Kidney glomerular epithelial cell (primary cell): ENCODE data around the gene FAT1.

Source experiments
- DNase-seq: peaks from one replicate; lab custom pipeline; 2025; lab: John Stamatoyannopoulos, UW

Gene FAT1

DNA sequence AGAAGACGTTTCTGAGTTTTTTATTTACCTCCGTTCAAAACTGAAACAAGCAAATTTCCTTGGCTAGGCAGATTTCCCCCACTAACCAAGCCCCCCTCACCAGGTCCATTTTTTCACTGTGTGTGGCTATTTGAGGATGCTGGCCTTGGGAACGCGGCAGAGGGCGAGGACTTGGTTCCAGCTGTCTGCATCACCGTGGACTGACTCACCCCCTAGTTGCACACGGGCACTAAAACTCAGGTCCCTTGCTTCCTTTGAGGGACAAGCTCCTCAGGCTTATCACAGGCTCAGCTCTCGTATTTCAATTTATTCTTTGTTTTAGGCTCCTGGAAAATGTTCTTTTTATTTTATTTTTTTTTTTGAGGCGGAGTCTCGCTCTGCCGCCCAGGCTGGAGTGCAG, 159.9 kb downstream of the FAT1 start:
- DNase-seq = no peak

DNA sequence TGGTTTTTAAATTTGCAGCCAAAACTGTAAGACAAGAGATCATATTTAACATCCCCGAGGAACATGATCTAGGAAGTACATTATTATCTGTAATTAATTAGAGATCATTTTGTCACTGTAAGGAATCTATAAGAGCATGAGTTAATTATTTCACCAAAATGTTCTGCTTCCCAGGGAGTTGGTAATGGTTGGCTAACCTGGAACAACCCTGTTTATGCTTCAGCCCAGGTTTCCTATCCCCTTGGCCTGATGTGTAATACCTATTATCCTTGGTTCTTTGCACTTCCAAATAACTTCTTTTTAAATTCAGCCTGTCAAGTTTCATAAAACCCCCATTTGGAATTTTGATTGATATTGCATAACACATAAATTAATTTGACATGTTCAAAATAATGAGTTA, 161.9 kb downstream of the FAT1 start:
- no peak for DNase-seq

DNA sequence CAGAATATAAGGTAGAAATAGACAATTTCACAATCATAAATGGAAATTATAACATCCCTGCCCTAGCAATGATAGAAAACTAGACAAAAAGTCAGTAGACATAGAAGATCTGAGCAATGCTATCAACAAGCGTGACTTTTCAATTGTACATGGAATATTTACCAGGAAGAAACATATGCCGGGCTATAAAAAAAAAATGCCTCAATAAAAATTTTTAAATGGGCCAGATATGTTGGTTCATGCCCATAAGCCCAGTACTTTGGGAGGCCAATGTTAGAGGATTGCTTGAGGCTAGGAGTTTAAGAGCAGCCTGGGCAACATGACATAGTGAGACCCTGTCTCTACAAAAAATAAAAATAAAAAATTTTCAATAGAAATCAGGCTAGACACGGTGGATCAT, 163.0 kb downstream of the FAT1 start:
- DNase-seq = no peak

DNA sequence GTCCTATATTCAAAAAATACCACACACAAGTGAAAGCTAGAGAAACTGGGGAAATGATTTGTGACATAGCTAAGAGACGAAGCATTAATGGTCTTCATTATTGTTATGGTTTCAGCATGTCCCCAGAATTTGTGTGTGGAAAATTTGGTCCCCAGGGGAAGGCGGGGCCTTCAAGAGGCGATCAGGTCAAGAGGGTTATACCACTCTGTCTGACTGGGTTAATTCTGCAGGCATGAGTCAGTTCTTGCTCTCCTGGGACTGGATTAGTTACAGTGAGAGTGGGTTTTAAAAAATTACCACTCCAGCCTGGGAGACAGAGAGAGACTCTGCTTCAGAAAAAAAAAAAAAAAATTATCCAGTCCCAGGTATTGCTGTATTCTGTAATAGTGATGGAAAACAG, 166.2 kb downstream of the FAT1 start:
- DNase-seq = peak; percentile 9

GRCh38 chr4:186557061-186557460, 166.6 kb downstream of the FAT1 start:
- DNase-seq = no peak

- no peak for DNase-seq
Measured at GRCh38 chr4:186554914-186555827, 168.5 kb downstream of the FAT1 start, which contains the start of gene MTNR1A. TSS of gene MTNR1A (minus strand) at chr4:186555567. CDS start at chr4:186555365, 202 bp downstream.

- peak; percentile 37 for DNase-seq
Measured at GRCh38 chr4:186554539-186554913, 169.1 kb downstream of the FAT1 start.

GRCh38 chr4:186553717-186554116, 169.9 kb downstream of the FAT1 start:
- no peak for DNase-seq

- no peak for DNase-seq
Measured at GRCh38 chr4:186551849-186552248, 171.8 kb downstream of the FAT1 start.

DNA sequence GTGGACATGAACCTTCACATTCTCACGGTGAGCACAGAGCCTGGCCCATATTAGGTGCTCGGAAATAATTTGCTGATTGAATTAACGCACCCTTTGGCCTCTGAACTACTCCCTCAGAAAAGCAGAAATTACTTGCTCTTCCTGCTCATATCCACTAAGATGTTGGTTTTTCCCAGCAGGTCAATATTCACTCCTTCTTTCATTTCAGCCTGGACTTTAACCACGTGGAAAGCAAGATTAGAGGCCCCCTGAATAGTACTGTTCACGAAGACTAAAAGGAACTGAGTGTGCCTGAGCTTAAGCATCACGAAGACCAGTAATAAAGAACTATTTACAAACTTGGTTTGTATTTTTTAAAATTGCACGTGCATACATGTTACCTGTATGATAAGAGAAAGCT, 178.2 kb downstream of the FAT1 start:
- DNase-seq = no peak

GRCh38 chr4:186543206-186543605, 180.4 kb downstream of the FAT1 start:
- no peak for DNase-seq

GRCh38 chr4:186541801-186542200, 181.9 kb downstream of the FAT1 start:
- DNase-seq = no peak

DNA sequence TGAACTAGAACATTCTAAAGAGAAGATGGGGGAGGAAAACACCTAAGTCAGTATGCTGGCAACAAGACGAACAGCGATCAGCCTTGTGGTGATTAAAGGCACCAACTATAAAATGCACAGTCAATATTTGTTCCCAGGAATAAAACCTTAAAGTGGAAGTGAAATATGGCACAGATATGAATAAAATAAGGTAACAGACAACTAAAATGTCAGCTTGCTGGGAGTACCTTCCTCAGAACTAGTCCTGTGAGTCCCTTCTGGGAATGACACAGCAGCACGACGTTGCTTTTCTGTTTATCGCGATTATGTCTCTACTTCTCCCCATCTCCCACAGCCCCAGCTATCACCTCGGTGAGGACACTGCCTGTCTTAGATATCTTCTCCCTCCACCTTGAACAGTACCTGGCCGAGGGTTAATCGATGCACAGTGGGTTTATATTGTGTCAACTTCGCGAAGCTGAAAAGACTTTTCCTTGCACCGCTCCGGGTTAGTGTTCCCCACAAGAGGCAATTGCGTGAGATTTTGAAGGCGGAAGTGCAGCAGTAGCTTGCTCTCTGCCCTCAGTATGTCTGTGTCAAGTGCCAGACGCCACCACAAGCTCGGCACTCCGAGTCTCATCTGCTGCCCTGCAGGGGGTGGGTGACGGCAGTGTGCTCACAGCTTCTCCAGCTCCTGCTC, 185.7 kb downstream of the FAT1 start:
- no peak for DNase-seq
